C4-2B (cell line): ENCODE results near the gene SLC7A6.

Experiments
- ZFX ChIP-seq: fragments of 450-650 bp; IDR thresholded peaks from 2 replicates; pipeline ENCODE4 v1.6.1; 2017
- TF ChIP-seq, protein P1 (sequence below): fragments of 450-650 bp; conservative IDR thresholded peaks from 2 replicates; pipeline ENCODE4 v1.5.1; 2017; ENCODE audit warnings: mild to moderate bottlenecking

DNA sequence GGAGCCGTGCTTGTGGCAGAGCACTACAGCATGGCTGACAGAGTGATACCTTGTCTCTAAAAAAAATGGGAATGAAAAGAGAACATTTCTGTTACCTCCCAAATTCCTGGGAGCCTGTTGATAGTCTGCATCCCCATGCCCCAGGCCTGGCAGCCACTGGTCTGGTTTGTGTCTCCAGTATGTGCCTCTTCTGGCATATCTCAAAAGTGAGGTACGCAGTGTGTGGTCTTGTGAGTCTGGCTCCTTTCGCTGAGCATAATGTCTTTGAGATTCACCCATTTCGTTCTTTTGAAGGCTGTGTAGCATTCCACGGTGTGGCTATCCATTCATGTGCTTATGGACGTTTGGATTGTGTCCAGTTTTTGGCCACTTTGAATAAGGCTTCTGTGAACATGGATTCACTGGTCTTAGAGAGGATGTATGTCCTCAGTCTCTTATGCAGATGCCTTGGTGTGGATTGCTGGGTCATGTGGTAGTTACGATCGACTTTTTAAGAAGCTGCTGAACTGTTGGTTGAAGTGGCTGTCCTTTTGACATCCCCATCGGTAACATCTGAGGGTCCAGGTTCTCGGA lies 85.6 kb downstream of the SLC7A6 start:
- TF ChIP-seq, protein P1, sequence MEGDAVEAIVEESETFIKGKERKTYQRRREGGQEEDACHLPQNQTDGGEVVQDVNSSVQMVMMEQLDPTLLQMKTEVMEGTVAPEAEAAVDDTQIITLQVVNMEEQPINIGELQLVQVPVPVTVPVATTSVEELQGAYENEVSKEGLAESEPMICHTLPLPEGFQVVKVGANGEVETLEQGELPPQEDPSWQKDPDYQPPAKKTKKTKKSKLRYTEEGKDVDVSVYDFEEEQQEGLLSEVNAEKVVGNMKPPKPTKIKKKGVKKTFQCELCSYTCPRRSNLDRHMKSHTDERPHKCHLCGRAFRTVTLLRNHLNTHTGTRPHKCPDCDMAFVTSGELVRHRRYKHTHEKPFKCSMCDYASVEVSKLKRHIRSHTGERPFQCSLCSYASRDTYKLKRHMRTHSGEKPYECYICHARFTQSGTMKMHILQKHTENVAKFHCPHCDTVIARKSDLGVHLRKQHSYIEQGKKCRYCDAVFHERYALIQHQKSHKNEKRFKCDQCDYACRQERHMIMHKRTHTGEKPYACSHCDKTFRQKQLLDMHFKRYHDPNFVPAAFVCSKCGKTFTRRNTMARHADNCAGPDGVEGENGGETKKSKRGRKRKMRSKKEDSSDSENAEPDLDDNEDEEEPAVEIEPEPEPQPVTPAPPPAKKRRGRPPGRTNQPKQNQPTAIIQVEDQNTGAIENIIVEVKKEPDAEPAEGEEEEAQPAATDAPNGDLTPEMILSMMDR, result no peak
- no peak for TF ChIP-seq ZFX
